GM19099 (cell line): ENCODE measurements around the gene SERPINB2.

ENCODE experiments used
- POLR2A ChIP-seq: IDR thresholded peaks from 3 replicates; pipeline ENCODE4 v1.6.1; 2011; ENCODE audit warnings: low read depth; ENCODE audit not compliant: insufficient read length; ENCODE audit errors: extremely low read depth

The SERPINB2 gene

GRCh38 chr18:63903851-63904570 lies 16.5 kb downstream of the SERPINB2 start:
- no peak for TF ChIP-seq POLR2A

- TF ChIP-seq POLR2A: no peak
These were observed 17.2 kb downstream of the SERPINB2 start for GRCh38 chr18:63904694-63905093.

GRCh38 chr18:63905361-63905760 lies 17.9 kb downstream of the SERPINB2 start:
- TF ChIP-seq POLR2A: no peak

GRCh38 chr18:63906056-63906455 lies 18.6 kb downstream of the SERPINB2 start:
- TF ChIP-seq POLR2A: no peak

GRCh38 chr18:63907664-63908063 lies 20.2 kb downstream of the SERPINB2 start, which contains the start of gene SERPINB10:
Gene SERPINB10 (plus strand): TSS chr18:63907958. CDS start chr18:63915511, 7,553 bp downstream.
- TF ChIP-seq POLR2A: no peak

GRCh38 chr18:63908858-63909257 lies 21.4 kb downstream of the SERPINB2 start:
- TF ChIP-seq POLR2A: no peak

GRCh38 chr18:63909870-63910269 lies 22.4 kb downstream of the SERPINB2 start:
- TF ChIP-seq POLR2A: no peak

- TF ChIP-seq POLR2A: no peak
These were observed 30.3 kb downstream of the SERPINB2 start for GRCh38 chr18:63917817-63918216.

GRCh38 chr18:63922049-63922448 lies 34.5 kb downstream of the SERPINB2 start:
- no peak for TF ChIP-seq POLR2A

- no peak for TF ChIP-seq POLR2A
These were observed 37.0 kb downstream of the SERPINB2 start for GRCh38 chr18:63924551-63924950.

GRCh38 chr18:63928331-63928730 lies 40.8 kb downstream of the SERPINB2 start:
- no peak for TF ChIP-seq POLR2A

- no peak for TF ChIP-seq POLR2A
These were observed 43.4 kb downstream of the SERPINB2 start for GRCh38 chr18:63930773-63931354.

GRCh38 chr18:63936156-63936931 lies 48.8 kb downstream of the SERPINB2 start:
- peak; percentile 61 for TF ChIP-seq POLR2A

GRCh38 chr18:63936932-63937393 lies 49.5 kb downstream of the SERPINB2 start:
- TF ChIP-seq POLR2A: peak; percentile 5

GRCh38 chr18:63940008-63940407 lies 52.5 kb downstream of the SERPINB2 start:
- no peak for TF ChIP-seq POLR2A
